ENCODE results near the gene HIBCH.
"Not testable (repeated sequence)": the region's sequence is repeated elsewhere in the genome, so short reads cannot be mapped to it uniquely, and the experiment has no call there.

Gene HIBCH

DNA sequence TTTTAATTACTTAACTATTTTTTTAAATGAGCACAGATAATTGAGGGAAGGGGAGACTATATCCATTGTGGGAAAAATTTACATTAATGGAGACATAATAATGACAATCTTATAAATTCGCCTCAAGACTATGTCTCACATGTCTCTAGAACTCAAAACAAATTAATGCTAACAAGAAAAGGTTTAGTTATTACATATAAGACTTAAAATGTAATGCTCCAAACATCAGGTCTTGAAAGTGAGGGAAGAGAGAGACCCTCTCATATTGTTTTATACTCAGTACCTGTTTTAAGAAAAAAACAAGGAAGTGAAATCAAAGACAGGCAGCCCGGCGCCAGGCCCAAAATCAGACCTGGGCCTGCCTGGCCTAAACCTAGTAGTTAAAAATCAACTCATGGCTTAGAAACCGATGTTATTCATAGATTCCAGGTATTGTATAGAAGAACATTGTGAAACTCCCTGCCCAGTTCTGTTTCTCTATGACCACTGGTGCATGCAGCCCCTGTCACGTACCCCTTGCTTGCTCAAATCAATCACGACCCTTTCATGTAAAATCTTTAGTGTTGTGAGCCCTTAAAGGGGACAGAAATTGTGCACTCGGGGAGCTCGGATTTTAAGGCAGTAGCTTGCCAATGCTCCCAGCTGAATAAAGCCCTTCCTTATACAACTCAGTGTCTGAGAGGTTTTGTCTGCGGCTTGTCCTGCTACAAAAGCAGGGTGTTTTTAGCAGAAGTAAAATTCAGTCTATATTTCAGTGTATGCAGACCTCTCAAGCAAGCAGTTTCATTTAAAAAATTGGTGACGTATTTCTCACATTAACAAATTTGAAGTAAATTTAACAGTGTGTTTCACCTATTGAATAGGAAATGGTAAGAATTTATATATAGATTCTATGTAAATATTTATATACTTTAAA lies 161.8 kb downstream of the HIBCH start:
- DNase-seq (ENCODE audit: low read depth in 2 of 2): not testable (repeated sequence)

DNA sequence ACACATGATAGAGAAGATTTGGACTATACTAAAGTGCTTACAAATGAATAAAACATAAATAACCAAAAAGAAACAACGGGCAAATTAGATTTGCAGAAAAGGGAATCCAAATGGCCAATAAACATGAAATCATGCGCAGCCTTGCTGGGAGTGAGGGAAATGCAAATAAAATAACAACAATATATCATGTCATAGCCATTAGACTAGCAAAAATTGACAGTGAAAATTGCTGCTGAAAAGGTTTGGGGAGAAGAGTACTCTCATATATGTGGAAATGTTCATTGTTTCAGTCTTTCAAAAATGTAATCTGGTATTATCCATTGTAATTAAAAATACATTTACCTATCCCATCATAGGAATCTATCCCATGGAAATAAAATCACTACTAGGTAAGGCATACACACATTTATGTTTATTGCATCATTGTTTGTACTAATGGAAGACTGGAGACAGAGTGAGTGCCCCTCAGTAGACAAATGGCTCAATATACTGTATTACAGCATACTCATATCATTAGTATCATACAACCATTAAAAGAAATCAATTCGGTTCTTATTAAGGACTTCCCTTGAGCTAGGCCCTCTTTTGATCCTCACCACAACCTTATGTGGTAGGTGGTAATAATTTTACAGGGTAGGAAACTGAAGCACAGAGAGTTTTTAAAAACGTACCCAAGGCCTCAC lies 163.0 kb downstream of the HIBCH start:
- no peak for DNase-seq (ENCODE audit: low read depth in 2 of 2)

Data from stimulated activated CD8-positive, alpha-beta memory T cell treated with anti-CD3 and anti-CD28 coated beads, Interleukin-7, amount 100 ng/mL, for 1 hour (primary cell).